HepG2 (cell line): ENCODE results near the gene C11orf16. TPM values are rescaled to one million over a fixed set of nuclear protein-coding genes. Genes with fewer than 3 reads are reported as not detected.

Source experiments
- HBP1 ChIP-seq: IDR thresholded peaks from 2 replicates; pipeline ENCODE4 v1.6.1; 2016; ENCODE audit warnings: low read depth, control low read depth
- PATZ1 ChIP-seq: sonication (generic); formaldehyde crosslinking; IDR thresholded peaks from 2 replicates; pipeline ENCODE4 v1.4.0; 2020; ENCODE audit warnings: missing genetic modification reagents
- SNAPC4 ChIP-seq: sonication (generic); formaldehyde crosslinking; IDR thresholded peaks from 2 replicates; pipeline ENCODE4 v1.4.0; 2020; ENCODE audit warnings: mild to moderate bottlenecking, missing genetic modification reagents
- TFDP1 ChIP-seq: IDR thresholded peaks from 2 replicates; pipeline ENCODE4 v1.6.1; 2016; ENCODE audit warnings: missing compliant biosample characterization, missing genetic modification reagents, borderline replicate concordance
- ZBTB1 ChIP-seq: sonication (generic); formaldehyde crosslinking; IDR thresholded peaks from 2 replicates; pipeline ENCODE4 v1.4.0; 2020; ENCODE audit warnings: missing genetic modification reagents, borderline replicate concordance
- ZNF138 ChIP-seq: sonication (generic); formaldehyde crosslinking; IDR thresholded peaks from 2 replicates; pipeline ENCODE4 v1.5.0; 2020; ENCODE audit warnings: mild to moderate bottlenecking, low read depth, missing genetic modification reagents
- ZNF20 ChIP-seq: sonication (generic); formaldehyde crosslinking; IDR thresholded peaks from 2 replicates; pipeline ENCODE4 v1.4.0; 2020; ENCODE audit warnings: mild to moderate bottlenecking, moderate library complexity, missing genetic modification reagents
- ZNF331 ChIP-seq: sonication (generic); formaldehyde crosslinking; IDR thresholded peaks from 2 replicates; pipeline ENCODE4 v1.4.0; 2020; ENCODE audit warnings: missing genetic modification reagents
- ZNF407 ChIP-seq: sonication (generic); formaldehyde crosslinking; IDR thresholded peaks from one replicate; pipeline ENCODE4 v1.5.1; 2020; ENCODE audit warnings: mild to moderate bottlenecking, missing genetic modification reagents; ENCODE audit errors: not compliant biosample characterization
- polyA plus RNA-seq, 8 experiments: library from polyadenylated mRNA; depleted of rRNA in 3 of 8; stranded (reverse) in 7 of 8; unstranded in 1 of 8; fragments of >200 nt; fragmentation: Illumina TruSeq in 4 of 8; extraction: Trizol in 4 of 8; gene quantifications; 2 replicates each; pipeline versions ENCODE4 v1.2.1 to v1.2.3, GENCODE V29; 2011 to 2016; ENCODE audit warnings: low read depth in 4 of 8, missing spikeins in 1 of 8, mixed read lengths in 1 of 8; ENCODE audit not compliant: insufficient read depth in 1 of 8
- total RNA-seq, 5 experiments: library from RNA; depleted of rRNA; stranded (reverse); fragments of >200 nt; fragmentation: Illumina TruSeq; extraction: Trizol; gene quantifications; 2 replicates each; pipeline ENCODE4 v1.2.3, GENCODE V29; 2016; ENCODE audit warnings: low read depth in 1 of 5

C11orf16 gene
- total and polyA plus RNA-seq, 2 of the 13 experiments (the other 11 are each of a cell fraction or from before 2014, with no cell fraction given): not detected

- no peak for TF ChIP-seq PATZ1 (CRISPR knock-in tag)
- no peak for TF ChIP-seq ZBTB1
- no peak for TF ChIP-seq TFDP1
- 0 out of 2 replicates have a peak, but pooled peaks have one; percentile 27 for TF ChIP-seq SNAPC4 (CRISPR knock-in tag)
- no peak for TF ChIP-seq ZNF138
- TF ChIP-seq ZNF407: peak; percentile 18
- no peak for TF ChIP-seq ZNF20
- TF ChIP-seq ZNF331 (CRISPR knock-in tag): 0 out of 2 replicates have a peak, but pooled peaks have one; percentile 10
- no peak for TF ChIP-seq HBP1 (CRISPR knock-in tag)
Observed at GRCh38 chr11:8963569-8964323, 31.0 kb upstream of the C11orf16 start (continued).
